ENCODE results near the gene GRK5.

Gene GRK5

DNA sequence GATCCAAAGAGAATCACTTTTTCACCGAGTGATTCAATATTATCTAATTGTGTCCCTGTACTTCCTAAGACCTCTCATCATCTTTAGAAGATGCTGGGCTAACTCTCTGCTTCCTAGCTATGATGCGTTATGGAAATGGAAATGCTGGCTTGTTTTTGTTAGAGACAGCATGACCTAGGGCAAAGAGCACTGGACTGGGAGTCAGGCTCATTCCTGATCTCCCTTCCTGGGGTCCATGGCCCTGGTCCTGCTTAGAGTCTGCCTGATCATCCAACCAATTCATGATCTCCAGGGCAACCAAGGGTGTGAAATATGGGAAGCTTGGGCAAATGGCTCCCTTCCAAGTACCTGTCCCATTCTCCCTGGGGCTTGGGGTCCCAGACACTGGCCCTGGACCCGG, 198.8 kb downstream of the GRK5 start:
- no peak for DNase-seq (ENCODE audit: low read depth)

GRCh38 chr10:119406601-119407253, 199.4 kb downstream of the GRK5 start:
- DNase-seq (ENCODE audit: low read depth), result no peak

- no peak for DNase-seq (ENCODE audit: low read depth)
Observed at GRCh38 chr10:119407254-119407777, 199.9 kb downstream of the GRK5 start.

DNA sequence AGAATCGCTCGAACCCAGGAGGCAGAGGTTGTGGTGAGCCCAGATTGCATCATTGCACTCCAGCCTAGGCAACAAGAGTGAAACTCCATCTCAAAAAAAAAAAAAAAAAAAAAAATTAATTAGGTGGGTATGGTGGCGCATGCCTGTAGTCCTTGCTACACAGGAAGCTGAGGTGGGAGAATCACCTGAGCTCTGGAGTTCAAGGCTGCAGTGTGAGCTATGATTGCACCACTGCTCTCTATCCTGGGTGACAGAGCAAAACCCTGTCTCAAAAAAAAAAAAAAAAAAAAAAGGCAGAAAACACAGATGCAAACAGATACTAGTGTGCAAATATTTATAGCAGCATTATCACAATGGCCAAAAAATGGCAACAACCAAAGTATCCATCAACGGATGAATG, 200.7 kb downstream of the GRK5 start:
- no peak for DNase-seq (ENCODE audit: low read depth)

DNA sequence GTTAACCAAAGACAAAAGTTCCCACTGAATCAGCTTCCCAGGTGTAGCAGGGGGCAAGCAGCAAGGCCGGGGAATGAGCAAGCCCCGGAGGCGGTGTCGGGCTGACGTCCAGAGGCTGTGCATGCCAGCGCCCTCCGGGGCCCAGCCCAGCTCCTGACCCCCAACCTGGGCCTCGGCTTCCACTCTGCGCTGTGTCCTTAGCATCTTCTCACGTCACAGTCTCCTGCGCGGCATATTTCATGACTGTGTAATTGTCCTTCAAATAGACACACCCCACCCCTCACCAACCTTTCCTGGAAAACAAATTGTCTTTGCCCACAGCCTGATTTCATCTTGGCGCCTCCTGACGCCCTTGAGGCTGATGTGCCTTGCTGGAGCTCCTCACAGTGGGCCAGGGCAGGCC, 201.6 kb downstream of the GRK5 start:
- DNase-seq (ENCODE audit: low read depth), result no peak

GRCh38 chr10:119409385-119409784, 202.0 kb downstream of the GRK5 start:
- DNase-seq (ENCODE audit: low read depth), result no peak

DNA sequence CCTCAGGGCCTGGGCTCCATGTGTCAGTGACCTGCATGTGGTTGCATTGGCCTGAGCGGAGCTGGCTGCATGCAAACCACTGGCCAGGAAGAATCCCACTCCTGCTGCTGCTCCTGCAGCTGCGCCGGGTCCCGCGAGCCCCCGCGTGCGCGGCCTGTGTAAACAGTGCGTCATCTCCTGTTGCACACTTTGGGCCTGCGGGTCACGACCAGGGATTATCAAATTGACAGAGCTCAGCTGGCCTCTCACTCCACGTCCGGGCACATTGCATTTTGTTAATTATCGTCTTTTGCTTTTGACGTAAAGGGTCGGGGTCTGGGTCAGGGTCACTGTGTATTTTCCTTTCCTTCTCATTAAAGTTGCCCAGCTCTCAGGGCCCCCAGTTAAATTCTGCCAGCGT, 202.5 kb downstream of the GRK5 start:
- DNase-seq (ENCODE audit: low read depth), result no peak

DNA sequence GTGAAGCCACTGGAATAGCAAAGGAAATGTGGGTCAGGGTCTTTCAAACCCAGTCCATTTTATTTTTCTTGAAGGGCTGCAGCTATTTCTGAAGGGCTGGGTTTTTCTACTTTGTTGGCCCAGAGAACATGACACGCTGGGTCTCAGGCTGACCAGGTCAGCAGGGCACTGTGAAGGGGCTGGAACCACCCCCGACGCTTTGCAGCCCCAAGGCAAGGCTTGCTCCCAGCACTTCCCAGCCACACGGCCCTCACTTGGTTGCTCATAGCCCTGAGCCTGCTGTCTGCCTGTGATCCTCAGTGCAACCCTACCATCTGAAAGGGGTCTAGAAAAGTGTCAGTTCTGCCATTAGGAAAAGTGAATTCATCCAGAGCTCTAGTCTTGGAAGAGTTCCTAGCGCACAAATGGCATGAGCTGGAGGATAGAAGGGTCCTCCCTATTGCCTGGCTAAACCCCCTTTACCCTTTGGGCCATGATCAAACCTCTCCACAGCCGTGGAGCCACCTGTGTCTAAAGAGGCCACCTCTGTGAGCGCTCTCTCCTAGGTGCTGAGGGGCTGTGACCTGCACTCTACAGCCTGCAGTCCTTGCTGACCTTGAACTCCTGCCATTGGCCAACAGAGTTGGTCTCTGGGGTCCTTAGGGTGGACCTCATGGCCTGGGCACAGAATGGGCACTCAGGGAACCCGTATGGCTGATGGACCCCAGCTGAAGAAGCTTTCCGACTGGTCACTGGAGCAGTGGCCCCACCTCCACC, 203.2 kb downstream of the GRK5 start:
- DNase-seq (ENCODE audit: low read depth), result no peak

DNA sequence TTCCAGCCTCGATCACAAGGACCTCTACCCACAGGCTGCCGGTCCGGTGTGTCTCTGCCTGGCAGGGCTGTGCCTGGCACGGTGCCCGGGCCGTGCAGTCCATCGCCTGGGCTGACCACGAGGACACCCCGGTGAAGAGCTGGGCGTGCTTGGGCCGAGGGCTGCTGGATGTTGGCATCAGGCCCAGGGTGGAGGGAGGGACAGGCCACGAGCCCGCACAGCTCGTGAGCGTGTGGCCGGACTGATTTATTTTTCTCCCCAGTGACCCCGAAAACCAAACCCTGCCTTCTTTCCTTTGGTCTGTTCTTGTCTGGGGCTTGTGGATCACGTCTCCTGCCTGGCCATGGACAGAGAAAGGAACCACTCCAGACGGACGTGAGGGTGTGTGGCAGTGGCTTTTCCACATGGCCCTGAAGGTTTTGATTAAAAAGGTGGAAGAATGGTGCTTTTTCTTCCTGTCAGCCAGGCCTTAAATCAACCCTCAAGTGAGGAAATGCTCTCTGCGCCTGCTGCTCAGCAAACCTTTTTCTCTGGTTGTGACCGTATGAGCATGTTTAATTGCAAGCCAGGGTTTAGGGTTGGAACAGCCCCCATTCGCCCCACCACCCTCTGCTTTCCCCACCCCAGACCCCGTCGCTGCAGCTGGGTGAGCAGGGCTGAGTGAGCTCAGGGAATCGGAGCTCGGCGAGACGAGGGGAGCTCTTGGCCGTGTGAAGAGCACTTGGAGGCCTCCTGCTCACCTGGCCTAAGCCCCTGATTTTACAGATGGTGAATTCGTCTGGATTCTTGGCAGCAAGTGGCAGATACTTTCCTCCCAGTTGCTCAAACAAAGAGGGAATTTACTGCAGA, 205.1 kb downstream of the GRK5 start:
- DNase-seq (ENCODE audit: low read depth), result no peak

- DNase-seq (ENCODE audit: low read depth), result no peak
Observed at GRCh38 chr10:119413093-119413453, 205.7 kb downstream of the GRK5 start.

DNA sequence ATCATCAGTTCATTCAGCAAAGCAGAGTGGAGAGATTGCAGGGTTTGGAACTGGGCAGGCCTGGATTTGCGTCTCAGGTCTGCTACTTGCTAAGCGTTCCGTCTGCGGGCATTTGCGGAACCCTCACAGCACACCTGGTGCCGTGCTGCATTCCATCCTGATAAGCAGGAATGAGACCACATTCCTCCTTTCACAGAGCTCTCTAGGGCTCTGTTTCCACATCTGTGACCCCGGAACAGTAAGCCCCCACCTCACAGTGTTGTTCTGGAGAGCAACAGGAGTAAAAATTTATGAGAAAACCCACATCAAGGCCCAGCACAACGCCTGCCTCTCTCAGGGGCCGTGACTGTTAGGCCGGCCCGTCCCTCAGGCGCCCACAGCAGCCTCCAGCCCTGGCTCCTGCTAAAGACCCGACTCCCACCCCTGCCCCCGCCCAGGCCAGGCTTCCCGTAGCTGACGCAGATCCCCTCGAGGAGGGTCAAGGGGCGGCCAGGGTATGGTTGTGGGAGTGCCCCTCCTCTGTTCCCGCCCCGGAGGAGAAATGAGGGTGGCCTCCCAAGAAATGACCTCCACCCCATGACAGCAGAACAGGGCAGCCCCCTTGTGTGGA, 206.2 kb downstream of the GRK5 start:
- DNase-seq (ENCODE audit: low read depth), result no peak

DNA sequence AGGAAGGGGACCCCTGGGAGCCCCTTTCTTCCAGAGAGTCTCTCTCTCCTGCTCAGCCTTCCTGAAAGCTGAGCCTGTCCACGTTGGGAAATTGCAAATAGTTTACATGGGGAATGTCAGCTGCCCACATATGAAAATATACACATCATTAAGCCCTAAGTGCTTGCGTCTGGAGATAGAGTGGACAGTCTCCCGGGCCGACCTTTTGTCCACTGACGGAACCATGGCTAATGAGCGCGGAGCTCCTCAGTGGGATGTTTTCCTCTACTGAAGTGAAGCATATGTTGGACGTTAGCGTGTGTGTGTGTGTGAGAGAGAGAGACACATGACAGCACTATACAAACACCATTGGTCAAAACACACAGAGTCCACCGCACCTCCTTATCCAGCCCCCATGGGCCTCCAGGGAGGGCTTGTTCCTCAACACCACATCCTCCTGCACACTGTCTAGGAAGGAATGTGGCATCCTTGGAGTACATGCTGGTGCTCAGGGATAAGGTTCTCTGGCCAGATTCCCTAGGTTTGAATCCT, 206.8 kb downstream of the GRK5 start:
- DNase-seq (ENCODE audit: low read depth), result no peak

DNA sequence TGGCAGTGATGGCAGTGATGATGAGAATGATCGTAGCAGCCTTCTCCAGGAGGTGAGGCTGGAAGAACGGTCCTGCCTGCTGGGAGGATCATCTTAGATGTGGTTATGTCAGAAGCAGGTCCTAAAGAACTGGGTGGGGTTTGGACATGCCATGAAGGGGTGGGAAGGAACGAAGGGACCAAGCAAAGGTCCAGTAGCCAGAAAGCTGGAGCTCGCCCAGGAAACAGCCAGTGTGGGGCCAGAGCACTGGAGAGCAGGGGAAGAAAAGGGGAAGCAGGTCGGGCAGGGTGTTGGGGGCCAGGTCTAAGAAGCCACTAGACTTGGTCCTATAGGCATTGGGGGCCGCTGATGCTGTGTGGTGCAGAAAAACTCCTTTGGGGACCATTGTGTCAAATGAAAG, 207.8 kb downstream of the GRK5 start:
- DNase-seq (ENCODE audit: low read depth), result no peak

DNA sequence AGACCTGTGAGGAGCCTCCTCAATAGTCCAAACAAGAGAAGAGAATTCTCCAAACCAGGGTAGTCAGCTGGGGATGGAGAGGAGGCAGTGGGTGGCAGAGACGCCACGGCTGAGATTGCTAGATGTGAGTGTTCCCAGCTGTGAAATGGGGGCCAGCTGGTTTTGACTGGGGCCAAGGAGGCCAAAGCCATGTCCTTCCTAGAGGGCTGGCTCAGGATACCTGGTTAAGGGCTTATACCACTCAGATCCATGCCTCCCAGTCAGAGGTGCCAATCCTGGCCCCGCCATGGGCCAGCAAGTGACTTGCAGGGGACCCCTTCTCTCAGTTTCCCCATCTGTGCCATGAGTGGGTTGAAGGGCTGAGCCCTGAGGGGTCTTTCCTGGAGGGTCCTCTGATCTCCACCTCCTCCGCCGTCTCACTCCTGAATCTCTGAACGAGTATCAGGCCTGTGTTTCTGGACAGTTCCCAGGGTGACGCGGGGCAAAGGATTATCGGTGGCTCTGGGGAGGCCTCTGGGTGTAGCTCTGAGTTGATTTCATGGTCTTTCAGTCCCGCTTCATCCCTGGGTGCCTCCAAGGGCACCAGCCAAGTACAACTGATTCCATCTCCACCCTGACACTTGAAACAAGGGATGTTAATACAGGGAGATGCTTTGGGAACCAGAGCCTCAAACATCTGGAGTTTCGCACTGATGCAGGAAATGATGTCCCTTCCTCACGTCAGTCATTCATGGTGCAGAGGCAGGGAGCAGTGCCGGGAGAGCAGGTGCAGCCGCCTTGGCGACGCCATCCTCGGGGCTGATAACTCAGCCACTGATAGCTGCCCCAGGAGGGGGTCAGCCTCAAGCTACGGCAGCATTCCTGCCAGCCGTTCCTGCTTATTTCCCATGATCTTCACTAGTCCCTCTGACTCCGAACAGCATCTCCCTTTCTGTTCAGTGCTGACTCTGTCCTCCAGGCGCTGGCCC, 208.4 kb downstream of the GRK5 start:
- DNase-seq (ENCODE audit: low read depth), result no peak

- DNase-seq (ENCODE audit: low read depth), result peak; percentile 54
Observed at GRCh38 chr10:119416855-119417254, 209.5 kb downstream of the GRK5 start.

DNA sequence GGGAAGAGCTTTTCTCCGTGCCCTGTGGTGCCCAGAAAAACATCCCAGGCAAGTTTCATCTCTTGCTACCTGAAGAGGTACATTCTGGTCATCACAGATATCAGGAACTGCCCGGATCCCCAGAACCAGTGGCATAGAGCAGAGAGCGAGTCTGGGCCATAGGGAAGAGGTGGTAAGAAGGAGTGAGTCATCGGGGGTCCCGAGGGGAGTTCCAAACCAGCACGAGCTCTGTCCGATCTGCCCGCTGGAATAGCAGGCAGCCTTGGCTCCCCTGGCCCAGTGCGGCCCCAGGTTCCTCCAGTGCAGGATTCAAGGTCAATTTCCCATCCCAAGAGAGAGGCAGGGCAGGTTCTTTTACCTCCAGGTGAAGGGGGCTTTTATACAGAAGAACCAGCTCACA, 210.5 kb downstream of the GRK5 start:
- DNase-seq (ENCODE audit: low read depth), result no peak

DNA sequence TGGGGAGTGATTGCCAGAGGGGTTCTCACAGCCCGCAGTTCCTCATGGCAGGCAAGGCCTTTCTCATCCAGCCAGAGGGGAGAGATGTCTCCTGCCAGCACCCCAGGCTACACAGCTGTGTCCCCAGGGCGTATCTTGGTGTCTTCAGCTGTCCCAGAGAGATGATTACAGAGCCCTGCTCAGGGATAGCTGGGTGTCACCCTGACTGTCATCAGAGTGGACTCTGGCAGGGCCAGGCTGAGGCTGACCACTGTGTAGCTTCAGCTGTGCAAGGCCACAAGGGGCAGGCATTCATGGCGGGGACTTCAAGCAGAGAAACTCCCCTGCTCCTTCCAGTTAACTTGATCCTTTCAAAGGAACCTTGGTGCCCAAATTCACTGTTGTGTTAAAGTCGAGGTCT, 211.0 kb downstream of the GRK5 start:
- no peak for DNase-seq (ENCODE audit: low read depth)

GRCh38 chr10:119419931-119420330, 212.6 kb downstream of the GRK5 start:
- DNase-seq (ENCODE audit: low read depth), result no peak

DNA sequence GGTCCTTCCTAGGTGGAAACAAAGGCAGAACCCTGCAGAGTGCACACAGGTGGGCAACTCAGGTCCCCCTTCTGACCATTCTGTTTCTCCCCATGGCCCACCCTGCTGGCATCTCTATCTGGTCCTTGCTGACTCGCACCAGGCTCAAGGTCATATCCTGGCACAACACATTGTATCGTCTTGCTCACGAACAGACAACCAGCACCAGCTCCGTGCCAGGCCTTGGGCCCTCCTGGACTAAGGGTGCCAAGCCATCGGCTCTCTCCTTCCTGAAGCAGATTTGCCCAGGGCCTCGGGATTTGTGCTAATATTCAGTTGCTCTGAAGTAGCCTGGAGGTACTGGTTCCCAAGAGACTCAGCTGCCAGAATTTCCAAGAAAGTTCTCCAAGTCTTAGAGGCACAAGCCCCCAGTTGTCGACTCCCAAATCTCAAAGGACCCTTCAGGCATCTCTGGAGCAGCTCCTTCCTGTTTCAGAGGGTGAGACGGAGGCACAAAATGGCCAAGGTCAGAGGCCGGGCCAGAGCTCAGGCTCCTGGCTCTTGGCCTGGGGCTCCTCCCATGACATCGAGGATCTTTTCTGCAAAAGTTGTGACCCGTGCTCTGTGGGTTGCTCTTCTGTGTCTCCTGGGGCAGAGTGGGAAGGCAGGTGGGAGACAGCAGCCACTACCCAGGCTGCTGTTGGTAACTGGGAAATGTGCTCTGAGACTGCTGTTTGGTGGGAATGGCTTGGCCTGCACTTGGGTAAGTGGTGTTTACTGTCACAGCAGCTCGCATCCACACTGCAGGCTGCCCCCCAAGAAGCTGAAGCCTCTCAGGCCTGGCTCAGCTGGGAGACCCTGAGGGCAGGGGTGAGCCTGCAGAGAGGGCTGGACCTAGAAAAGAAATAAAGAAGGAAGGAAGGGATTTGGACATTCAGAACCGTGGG, 213.8 kb downstream of the GRK5 start:
- DNase-seq (ENCODE audit: low read depth), result no peak
